Midbrain (tissue), 1 donor: ENCODE data around the gene CYP4F12.
"Not testable (repeated sequence)": the region's sequence is repeated elsewhere in the genome, so short reads cannot be mapped to it uniquely, and the experiment has no call there.

Source experiments
- DNase-seq: peaks from one replicate; lab custom pipeline; 2025; lab: John Stamatoyannopoulos, UW

Gene CYP4F12

DNA sequence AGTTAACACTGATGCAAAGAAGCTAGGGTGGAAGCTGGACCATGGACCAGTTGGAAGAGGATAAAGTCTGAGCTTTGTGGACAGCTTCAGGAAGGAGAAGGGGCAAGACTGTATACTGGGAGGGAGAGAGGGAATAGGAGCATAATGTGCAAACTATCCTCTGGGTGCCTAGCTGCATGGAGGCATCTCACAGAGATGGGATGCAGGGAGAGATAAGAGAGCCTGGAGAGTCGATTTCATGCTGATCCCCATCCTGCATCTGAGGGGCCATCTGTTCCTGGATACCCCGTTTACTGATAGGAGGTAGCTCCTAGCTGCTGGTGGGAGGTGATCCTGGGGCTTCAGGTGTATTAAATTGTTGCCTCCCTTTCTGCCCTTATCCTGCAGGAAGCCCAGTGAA is 23.4 kb upstream of the CYP4F12 start:
- DNase-seq, result no peak

DNA sequence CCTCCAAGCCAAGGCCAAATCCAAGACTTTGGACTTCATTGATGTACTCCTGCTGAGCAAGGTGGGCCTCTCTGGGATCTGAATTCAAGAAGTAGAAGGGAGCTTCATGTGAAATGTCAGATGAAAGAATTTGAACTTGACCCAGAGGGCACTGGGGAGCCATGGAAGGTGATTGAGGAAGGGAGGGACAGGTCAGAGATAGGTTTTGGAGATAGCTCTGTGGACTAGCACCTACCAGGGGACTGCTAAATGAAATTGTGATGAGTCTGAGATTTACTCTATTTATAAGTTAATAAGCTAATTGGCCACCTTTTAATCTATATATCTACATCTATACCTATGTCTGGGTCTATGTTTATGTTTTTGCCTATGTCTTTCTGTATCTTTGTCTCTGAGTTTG is 22.8 kb upstream of the CYP4F12 start:
- not testable (repeated sequence) for DNase-seq

DNA sequence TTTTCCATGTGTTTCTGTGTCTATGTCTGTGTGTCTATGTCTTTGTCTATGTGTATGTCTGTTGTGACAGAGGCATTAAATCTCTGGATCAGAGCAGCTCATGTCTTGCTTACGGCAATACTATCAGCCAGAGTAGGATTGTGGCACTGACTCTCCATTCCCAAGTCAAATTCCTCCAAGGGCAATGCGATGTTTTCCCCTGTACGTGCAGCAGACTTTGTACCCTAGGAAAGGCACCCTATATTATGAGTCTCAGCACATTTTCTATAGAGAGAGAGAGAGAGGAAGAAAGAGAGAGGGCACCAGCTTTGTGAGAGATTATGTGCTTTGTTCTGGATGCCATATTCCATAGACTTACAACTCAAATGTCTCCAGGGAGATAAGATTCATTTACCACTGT is 21.1 kb upstream of the CYP4F12 start:
- no peak for DNase-seq

DNA sequence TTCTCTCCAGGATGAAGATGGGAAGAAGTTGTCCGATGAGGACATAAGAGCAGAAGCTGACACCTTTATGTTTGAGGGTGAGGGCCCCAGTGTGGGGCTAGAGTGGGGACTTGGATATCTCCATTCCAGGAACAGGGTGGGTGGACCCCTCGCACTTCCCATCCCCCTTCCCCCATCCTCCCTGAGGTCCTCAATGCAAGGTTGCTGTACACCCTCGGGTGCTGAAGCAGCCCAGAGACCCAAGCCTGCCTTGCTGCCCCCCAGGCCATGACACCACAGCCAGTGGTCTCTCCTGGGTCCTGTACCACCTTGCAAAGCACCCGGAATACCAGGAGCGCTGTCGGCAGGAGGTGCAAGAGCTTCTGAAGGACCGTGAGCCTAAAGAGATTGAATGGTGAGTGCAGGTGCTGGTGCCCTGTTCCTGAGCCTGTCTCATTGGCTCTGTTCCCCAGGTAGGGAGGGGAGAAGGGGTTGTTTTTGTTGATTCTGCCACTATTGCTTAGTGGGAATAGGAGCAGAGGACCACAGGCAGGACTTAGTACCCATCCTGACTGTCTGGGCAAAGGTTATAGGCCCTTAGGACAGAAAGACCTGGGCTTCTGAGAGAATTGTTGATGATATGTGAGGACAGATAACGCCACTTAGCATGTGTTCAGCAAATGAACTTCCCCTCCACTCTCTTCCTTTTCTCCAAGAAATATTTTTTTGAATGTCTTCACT is 20.2 kb upstream of the CYP4F12 start:
- DNase-seq, result no peak

DNA sequence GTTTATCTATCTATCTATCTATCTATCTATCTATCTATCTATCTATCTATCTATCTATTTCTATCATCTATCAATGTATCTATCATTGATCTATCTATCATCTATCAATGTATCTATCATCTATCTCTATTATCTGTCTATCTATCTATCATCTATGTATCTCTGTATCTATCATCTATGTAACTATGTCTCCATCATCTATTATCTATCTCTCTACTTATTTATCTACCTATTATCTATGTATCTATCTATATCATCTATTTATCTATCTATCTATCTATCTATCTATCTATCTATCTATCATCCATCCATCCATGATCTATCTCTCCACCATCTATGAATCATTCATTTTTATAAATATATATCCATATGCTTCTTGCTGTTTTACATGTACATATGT is 16.4 kb upstream of the CYP4F12 start:
- DNase-seq, result no peak

DNA sequence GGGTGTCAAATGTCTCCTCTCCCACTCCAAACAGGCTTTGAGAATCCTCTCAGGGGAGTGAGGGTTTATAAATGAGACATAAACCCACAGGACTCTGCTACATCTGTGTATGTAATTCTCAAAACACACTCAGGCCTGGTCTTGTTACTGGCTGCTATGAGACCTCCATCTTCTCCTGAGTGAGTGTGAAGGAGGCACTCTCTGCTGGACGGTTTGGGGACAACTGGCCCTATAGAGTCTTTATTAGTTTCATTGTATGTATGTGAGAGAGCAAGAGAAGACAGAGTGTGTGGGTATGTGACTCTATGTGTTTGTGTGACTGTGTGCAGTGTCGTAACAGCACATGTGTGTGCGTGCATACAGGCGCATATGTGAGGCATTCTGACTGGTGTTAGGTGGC is 9.6 kb upstream of the CYP4F12 start:
- DNase-seq, result no peak

DNA sequence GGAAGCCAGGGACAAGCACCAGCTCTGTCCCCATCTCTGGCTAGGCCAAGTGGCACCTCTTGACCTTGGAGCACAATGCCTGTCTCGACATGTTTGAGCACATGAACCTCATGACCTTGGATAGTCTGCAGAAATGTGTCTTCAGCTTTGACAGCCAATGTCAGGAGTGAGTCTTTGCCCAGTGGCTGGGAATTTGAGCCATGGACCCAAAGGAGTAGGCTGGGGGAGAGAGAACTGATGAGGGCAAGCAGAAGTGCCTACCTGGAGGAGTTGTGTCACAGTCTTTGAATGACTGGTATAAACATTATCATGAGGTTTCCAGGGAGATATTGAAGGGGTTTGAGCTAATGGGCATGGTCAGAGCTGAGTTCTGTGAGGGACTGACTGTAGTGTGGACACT is 6.7 kb upstream of the CYP4F12 start:
- DNase-seq, result no peak

DNA sequence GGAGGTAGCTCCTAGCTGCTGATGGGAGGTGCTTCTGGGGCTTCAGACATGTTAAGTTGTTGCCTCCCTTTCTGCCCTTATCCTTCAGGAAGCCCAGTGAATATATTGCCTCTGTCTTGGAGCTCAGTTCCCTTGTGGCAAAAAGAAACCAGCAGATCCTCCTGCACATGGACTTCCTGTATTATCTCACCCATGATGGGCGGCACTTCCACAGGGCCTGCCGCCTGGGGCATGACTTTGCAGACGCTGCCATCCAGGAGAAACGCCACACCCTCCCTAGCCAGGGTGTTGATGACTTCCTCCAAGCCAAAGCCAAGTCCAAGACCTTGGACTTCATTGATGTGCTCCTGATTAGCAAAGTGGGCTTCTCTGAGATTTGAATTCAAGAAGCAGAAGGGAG is 6.0 kb upstream of the CYP4F12 start:
- no peak for DNase-seq

DNA sequence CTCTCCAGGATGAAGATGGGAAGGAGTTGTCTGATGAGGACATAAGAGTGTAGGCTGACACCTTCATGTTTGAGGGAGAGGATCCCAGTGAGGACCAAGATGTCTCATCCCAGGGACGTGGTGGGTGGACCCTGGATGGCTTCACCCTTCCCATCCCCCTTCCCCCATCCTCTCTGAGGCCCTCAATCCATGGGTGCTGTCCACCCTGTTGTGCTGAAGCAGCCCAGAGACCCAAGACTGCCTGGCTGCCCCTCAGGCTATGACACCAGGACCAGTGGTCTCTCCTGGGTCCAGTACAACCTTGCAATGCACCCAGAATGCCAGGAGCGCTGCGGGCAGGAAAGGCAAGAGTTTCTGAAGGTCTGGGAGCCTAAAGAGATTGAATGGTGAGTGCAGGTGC is 3.4 kb upstream of the CYP4F12 start:
- no peak for DNase-seq

DNA sequence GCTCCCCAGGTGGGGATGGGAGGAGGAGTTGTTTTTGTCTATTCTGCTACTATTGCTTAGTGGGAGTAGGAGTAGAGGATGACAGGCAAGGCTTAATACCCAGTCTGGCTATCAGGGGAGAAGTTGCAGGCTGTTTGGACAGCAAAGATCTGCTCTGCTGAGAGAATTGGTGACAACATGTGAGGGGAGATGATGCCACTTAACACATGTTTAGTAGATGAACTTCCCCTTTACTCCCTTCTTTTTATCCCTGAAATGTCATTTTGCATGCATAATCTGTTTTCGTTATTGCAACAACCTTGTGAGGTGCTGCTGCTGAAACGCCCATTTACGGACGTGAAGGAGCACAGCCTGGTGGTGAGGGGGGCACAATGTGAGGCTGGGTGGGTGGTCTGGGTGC is 3.0 kb upstream of the CYP4F12 start:
- DNase-seq, result no peak

DNA sequence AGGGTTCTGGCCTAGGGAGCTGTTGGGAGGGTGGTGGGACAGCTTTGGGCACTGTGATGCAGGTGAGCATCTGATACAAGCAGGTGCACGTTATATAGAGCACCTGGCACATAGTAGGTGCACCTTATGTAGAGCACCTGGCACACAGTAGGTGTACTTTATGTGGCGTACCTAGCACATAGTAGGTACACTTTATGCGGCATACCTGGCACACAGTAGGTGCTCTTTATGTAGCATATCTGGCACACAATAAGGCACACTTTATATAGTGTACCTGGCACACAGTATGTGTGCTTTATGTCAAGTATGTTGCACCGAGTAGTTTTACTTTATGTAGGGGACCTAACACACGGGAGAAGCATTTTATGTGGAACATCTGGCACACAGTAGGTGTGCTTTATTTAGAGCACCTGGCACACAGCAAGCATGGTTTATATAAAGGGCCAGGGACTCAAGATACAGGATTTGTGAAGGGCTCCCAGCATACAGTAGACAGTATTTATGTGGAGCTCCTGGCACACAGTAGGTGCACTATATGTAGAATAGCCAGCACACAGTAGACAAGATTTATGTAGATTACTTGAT is 1.6 kb upstream of the CYP4F12 start:
- no peak for DNase-seq

DNA sequence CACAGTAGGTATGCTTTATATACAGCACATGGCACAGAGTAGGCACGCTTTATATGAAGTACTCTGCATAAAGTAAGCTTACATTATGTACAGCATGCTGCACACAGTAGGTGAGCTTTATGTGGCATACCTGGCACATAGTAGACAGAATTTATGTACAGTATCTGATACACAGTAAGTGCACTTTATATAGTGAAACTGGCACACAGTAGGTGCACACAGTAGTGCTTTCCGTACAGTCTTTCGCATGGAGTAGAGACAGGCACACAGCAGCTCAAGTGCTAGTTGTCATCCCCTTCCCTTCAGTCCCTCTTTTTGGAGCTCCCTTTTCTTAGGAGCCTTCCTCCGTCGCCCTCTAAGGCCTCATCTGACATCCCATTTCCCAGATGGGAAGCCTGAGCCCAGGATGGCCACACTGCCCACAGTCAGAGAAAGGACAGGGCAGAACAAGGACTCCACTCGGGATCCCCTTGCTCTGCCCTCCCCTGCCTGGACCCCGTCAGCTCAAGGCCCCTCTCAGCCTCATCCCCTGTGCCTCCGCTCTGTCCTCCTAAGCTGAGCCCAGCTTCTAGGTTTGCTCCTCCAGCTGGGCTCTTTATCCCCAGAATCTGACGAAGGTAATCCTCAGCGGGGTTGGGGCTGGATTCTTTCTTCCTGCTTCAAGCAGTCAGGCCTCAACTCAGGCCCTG is 852 bp upstream of the CYP4F12 start:
- DNase-seq, result no peak

DNA sequence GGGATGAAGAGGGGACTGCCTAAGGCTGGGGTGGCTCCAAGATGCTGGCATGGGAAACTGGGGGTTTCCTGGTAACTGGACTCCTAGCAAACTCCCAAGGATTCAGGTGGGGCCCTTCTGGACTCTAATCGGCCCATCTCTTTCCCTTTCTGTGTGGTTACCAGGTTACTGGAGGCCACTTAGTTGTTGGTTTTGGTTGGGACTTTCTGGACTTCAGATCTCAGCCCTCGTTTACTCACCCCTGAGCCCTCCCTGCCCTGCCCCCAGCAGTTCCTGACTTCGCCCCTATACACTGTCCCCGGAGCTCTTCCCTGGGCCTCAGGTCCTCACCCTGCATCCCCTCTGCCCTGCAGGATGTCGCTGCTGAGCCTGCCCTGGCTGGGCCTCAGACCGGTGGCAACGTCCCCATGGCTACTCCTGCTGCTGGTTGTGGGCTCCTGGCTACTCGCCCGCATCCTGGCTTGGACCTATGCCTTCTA is 328 bp downstream of the CYP4F12 start:
- DNase-seq, result no peak

DNA sequence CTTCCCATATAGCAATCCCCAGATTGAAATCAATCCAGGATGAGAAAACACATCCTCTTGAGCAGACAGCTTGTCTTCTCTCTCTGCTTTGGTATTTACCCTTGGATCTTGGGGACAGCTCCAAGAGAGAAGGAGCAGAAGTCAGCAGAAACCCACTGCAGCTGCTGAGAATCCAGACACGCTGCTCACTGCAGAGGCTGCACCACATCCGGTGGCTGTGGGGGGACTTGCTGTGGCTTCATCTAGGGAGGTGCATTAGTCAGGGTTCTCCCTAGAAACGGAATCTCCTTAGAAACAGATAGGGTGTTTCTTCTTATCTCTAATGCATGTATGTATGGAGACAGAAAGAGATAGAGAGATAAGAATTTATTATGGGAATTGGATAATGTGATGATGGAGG is 2.7 kb downstream of the CYP4F12 start:
- DNase-seq, result no peak

DNA sequence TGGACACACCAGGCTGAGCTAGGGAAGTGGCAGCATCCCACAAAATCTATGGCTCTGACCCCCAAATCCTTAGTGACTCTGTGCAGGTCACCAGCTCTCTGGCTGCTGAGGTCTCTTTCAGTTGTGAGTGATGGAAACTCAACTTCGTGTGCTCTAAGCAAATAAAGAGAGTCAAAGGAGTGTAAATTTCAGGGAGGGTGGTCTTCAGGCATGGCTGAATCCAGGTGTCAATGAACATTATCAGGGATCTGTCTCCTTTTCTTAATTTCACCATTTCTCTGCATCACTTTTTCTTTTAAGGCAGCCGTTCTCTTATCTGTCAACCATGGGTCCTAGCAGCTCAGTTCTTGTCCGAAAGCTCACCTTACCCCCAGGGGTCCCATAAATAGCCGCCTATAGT is 6.2 kb downstream of the CYP4F12 start:
- no peak for DNase-seq

DNA sequence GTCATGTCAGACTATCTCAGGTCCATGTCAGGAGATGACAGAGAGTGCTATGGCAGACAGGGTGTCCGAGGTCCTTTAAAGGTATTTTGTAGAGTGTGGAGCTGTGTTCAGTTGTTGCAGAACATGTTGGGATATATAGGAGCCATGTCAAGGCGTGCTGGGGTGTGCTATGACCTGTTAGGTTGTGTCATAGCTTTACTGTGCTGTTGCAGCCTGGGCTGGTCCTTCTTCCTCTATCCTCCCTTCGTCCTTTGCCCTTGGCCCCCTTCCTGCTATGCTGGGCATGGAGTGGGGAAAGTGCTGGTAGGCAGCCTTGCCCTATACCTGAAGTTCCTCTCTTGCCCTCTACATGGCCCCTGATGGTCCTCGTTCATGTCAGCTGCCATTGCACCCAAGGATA is 7.0 kb downstream of the CYP4F12 start:
- not testable (repeated sequence) for DNase-seq

DNA sequence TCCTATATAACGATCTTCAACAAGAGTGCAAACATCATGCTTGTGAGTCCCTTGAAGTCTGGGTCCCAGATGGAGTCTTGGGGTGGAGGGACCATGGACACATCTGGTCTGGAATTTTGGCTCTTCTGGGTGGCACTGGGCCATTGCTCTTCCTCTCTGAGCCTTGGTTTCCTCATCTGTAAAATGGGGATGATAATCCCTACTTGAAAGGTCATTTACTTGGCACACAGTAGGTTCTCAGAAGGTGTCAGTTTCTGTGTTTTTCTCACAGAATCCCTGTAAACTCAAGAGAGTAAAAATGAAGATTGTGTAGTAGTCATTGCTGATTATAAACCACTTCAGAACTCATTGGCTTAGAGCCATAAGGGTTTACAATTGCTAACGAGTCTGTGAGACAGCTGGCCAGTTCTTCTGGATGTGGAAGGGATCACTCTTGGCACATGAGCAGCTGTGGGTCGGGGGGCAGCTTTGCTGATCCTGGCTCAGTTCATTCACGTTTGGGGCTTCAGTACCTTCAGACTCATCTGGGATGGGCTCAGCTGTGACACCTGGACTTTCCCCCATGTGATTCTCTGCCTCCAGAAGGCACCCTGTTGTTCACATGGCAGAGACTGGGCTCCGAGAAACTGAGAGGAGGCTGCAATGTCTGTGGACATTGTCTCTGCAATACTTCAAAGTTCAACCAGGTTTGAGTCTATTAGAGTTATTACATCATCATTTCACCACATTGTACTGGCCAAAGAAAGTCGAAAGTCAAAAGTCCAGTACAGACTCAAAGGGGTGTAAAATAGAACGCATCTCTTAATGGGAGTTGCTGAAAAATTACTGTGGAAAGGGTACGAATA is 7.8 kb downstream of the CYP4F12 start:
- DNase-seq, result no peak

DNA sequence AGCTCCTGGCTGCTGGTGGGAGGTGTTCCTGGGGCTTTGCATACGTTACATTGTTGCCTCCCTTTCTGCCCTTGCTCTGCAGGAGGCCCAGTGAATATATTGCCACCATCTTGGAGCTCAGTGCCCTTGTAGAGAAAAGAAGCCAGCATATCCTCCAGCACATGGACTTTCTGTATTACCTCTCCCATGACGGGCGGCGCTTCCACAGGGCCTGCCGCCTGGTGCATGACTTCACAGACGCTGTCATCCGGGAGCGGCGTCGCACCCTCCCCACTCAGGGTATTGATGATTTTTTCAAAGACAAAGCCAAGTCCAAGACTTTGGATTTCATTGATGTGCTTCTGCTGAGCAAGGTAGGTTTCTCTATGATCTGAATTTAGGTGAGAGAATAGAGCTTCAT is 10.5 kb downstream of the CYP4F12 start:
- no peak for DNase-seq

DNA sequence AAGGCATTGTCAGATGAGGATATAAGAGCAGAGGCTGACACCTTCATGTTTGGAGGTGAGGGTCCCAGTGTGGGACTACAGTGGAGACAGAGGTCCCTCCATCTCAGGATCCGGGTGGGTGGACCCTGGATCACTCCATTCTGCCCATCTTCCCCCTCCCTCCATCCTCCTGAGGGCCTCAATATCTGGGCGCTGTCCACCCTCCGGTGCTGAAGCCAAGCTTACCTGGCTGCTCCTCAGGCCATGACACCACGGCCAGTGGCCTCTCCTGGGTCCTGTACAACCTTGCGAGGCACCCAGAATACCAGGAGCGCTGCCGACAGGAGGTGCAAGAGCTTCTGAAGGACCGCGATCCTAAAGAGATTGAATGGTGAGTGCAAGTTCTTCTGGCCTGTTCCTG is 11.9 kb downstream of the CYP4F12 start:
- DNase-seq, result no peak

DNA sequence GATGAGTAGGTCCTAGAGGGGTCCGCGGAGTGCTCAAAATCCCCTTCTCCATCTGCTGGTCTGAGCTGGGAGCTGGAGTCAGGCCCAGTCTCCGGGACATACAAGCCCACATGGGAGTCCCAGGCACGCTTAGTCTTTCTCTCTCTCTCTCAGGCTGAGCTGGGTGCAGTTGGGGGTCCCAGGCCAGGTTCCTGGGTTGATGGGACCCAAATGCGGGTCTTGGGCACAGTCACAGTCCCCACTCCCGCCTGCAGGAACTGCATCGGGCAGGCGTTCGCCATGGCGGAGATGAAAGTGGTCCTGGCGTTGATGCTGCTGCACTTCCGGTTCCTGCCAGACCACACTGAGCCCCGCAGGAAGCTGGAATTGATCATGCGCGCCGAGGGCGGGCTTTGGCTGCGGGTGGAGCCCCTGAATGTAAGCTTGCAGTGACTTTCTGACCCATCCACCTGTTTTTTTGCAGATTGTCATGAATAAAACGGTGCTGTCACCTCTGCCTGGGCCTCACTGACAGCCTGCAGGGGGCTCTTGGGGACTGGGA is 23.8 kb downstream of the CYP4F12 start:
- no peak for DNase-seq

DNA sequence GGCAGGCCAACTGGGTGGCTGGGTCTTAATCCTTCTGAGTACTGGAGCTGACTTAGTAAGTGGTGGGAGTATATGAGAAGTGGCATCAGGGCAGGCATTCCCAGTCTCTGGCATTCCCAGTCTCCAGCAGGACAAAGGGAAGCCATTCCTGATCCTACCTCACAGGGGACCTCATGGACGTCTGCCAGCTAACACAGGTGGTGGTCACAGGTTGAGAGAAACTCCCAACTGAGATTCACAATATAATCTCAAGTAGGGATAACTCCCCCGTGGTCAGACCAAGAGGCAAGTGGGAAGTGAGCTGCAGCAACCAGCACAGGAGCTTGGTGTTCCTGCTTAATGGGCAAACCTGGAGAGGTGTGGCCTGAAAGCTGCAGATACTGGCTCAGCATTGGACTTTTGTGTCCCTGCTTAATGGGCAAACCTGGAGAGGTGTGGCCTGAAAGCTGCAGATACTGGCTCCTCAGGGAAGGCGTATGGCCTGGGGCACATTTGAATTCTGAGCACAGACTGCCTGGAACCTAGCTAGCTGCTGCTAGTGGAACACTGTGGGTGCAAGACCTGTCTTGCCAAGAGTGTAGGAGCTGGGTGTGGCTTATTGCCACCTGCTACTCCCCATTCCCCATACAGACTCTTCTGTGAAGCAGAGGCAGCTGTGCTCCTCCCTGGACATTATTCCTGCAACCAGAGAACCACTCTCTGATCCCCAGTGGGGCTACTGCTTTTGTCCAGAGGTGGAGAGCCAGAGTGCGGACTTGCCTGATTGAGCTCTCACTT is 29.1 kb downstream of the CYP4F12 start:
- no peak for DNase-seq
